ENCODE measurements around the gene GPN3. TPM values are rescaled to one million over a fixed set of nuclear protein-coding genes. Genes with fewer than 3 reads are reported as not detected.

Gene GPN3
- total and polyA plus RNA-seq, 10 of the 15 experiments (the other 5 are each of a cell fraction or from before 2014, with no cell fraction given) = 27.1 to 117 (median 53.5) TPM

- peak; percentile 95 for TF ChIP-seq ELK1 (IDR thresholded peaks at IDR 0.05; ENCODE audit: low read depth, low read length)
- TF ChIP-seq PML (IDR thresholded peaks at IDR 0.05; ENCODE audit: low read length) = peak; percentile 89; the same call in 1 of the 2 replicates
- peak; percentile 99 to 100 for TF ChIP-seq ETV6 (conservative IDR thresholded peaks at IDR 0.05 in 1 of 2, IDR thresholded peaks at IDR 0.05 in 1 of 2; ENCODE audit: borderline replicate concordance in 1 of 2, low read depth in 1 of 2)
- no peak for TF ChIP-seq ZBTB4 (CRISPR knock-in tag; IDR thresholded peaks at IDR 0.05)
- TF ChIP-seq NRF1 (conservative IDR thresholded peaks at IDR 0.05; ENCODE audit: low read depth, low read length) = no peak
- no peak for TF ChIP-seq FOS (IDR thresholded peaks at IDR 0.05; ENCODE audit: borderline replicate concordance, extremely low read depth, insufficient read length)
- TF ChIP-seq SIN3A (IDR thresholded peaks at IDR 0.05; ENCODE audit: low read depth, low read length) = peak; percentile 44; the same call in 1 of the 2 replicates
- no peak for TF ChIP-seq ATF2 (IDR thresholded peaks at IDR 0.05; ENCODE audit: low read length)
- TF ChIP-seq POLR2A (IDR thresholded peaks at IDR 0.05; ENCODE audit: low read depth, low read length) = peak; percentile 90
- TF ChIP-seq BACH1 (IDR thresholded peaks at IDR 0.05; ENCODE audit: borderline replicate concordance) = peak; percentile 54; the same call in 1 of the 2 replicates
- peak; percentile 71 for TF ChIP-seq CREM (IDR thresholded peaks at IDR 0.05; ENCODE audit: low read depth)
- peak; percentile 71; the same call in 1 of the 2 replicates for TF ChIP-seq RB1 (IDR thresholded peaks at IDR 0.05; ENCODE audit: borderline replicate concordance)
- no peak for TF ChIP-seq REST (IDR thresholded peaks at IDR 0.05; ENCODE audit: low read depth, low read length)
- TF ChIP-seq ASH2L (IDR thresholded peaks at IDR 0.05; ENCODE audit: borderline replicate concordance, low read depth) = 0 out of 2 replicates have a peak, but pooled peaks have one; percentile 41
- peak in 1 of 2 experiments; percentile 85; a peak in 2 of 3 replicates for TF ChIP-seq EGR1 (IDR thresholded peaks at IDR 0.05; ENCODE audit: borderline replicate concordance in 1 of 2, low read depth in 2 of 2, low read length in 2 of 2)
These were observed 18.1 kb downstream of the GPN3 start, which contains the start of gene ARPC3 (continued) for GRCh38 chr12:110449799-110450497.
